Measurements from ENCODE around the gene OBI1. TPM values are rescaled to one million over a fixed set of nuclear protein-coding genes. Genes with fewer than 3 reads are reported as not detected.

Gene OBI1
- total RNA-seq, 1 donor from 2014 or later = 16.5 TPM

- Mint-ChIP-seq H3K4me3 (peak overlapping the region; percentile 55), H3K4me1 (peaks cover 22% of the 10 kb centered on the region), H3K27ac (no peak overlapping the region), H3K27me3 (ENCODE audit: low read depth) (peaks cover 85% of the 10 kb centered on the region), H3K9me3 (no peaks in the 10 kb centered on the region), H3K36me3 (peaks cover 3% of the 10 kb centered on the region)
- TF ChIP-seq CTCF (IDR thresholded peaks at IDR 0.05; ENCODE audit: unreplicated experiment) = no peak
- no peak for DNase-seq (ENCODE audit: low spot score in 2 of 2, unreplicated experiment in 2 of 2)
Measured at GRCh38 chr13:78609464-78610205, 49.3 kb downstream of the OBI1 start.

- Mint-ChIP-seq H3K36me3 (no peaks in the 10 kb centered on the region), H3K27ac (no peak overlapping the region), H3K4me3 (peak overlapping the region; percentile 55), H3K27me3 (ENCODE audit: low read depth) (peaks cover 92% of the 10 kb centered on the region), H3K4me1 (peaks cover 23% of the 10 kb centered on the region), H3K9me3 (no peaks in the 10 kb centered on the region)
- no peak for TF ChIP-seq CTCF (IDR thresholded peaks at IDR 0.05; ENCODE audit: unreplicated experiment)
- no peak for DNase-seq (ENCODE audit: low spot score in 2 of 2, unreplicated experiment in 2 of 2)
Measured at GRCh38 chr13:78608688-78609463, 50.1 kb downstream of the OBI1 start.

- TF ChIP-seq CTCF (IDR thresholded peaks at IDR 0.05; ENCODE audit: unreplicated experiment) = no peak
- peak overlapping the region; percentile 24 for H3K4me3 Mint-ChIP-seq
- no peak overlapping the region for H3K27ac Mint-ChIP-seq
- no peaks in the 10 kb centered on the region for H3K9me3 Mint-ChIP-seq
- no peak for DNase-seq (ENCODE audit: low spot score in 2 of 2, unreplicated experiment in 2 of 2)
- H3K36me3 Mint-ChIP-seq = no peaks in the 10 kb centered on the region
- peaks cover 98% of the 10 kb centered on the region for H3K27me3 Mint-ChIP-seq (ENCODE audit: low read depth)
- peaks cover 24% of the 10 kb centered on the region for H3K4me1 Mint-ChIP-seq
Measured at GRCh38 chr13:78608252-78608687, 50.7 kb downstream of the OBI1 start.

GRCh38 chr13:78607409-78608251 is 51.3 kb downstream of the OBI1 start:
- Mint-ChIP-seq H3K27ac (no peak overlapping the region), H3K4me1 (peaks cover 26% of the 10 kb centered on the region), H3K9me3 (no peaks in the 10 kb centered on the region), H3K36me3 (no peaks in the 10 kb centered on the region), H3K27me3 (ENCODE audit: low read depth) (peaks cover 99% of the 10 kb centered on the region), H3K4me3 (no peak overlapping the region)
- no peak for DNase-seq (ENCODE audit: low spot score in 2 of 2, unreplicated experiment in 2 of 2)
- TF ChIP-seq CTCF (IDR thresholded peaks at IDR 0.05; ENCODE audit: unreplicated experiment) = no peak
